Activated naive CD4-positive, alpha-beta T cell treated with anti-CD3 and anti-CD28 coated beads for 36 hours (primary cell): ENCODE measurements around the gene CNTLN. TPM values are rescaled to one million over a fixed set of nuclear protein-coding genes. Genes with fewer than 3 reads are reported as not detected.
A peak's percentile ranks its signal among the peaks of the same experiment; 100 is the strongest.
"Not testable (repeated sequence)": the region's sequence is repeated elsewhere in the genome, so short reads cannot be mapped to it uniquely, and the experiment has no call there.

ENCODE experiments used
- CTCF ChIA-PET: fragments of 350-600 bp; sonication (Branson Sonifier 250); formaldehyde crosslinking; loops from one replicate; lab custom pipeline; 2021; ENCODE audit warnings: antibody characterized with exemption; lab: Charles Lee
- DNase-seq: peaks from one replicate; pipeline ENCODE4 v3.0.0-alpha.2; 2020
- H3K27ac Mint-ChIP-seq: one replicate; pipeline ENCODE4 v1.8.0; 2021; ENCODE audit warnings: mild to moderate bottlenecking, mixed read lengths
- H3K27me3 Mint-ChIP-seq: one replicate; pipeline ENCODE4 v1.8.0; 2021; ENCODE audit warnings: low read depth, mixed read lengths
- H3K36me3 Mint-ChIP-seq: one replicate; pipeline ENCODE4 v1.8.0; 2021; ENCODE audit warnings: low read depth, mixed read lengths
- H3K4me1 Mint-ChIP-seq: one replicate; pipeline ENCODE4 v1.8.0; 2021; ENCODE audit warnings: low read depth, mixed read lengths
- H3K4me3 Mint-ChIP-seq: one replicate; pipeline ENCODE4 v1.8.0; 2021; ENCODE audit warnings: mild to moderate bottlenecking, moderate library complexity, mixed read lengths
- H3K9me3 Mint-ChIP-seq: one replicate; pipeline ENCODE4 v1.8.0; 2021; ENCODE audit warnings: mixed read lengths
- intact Hi-C: fragments of 100-400 bp; cut with micrococcal nuclease; formaldehyde crosslinking; loops from one replicate; pipeline ENCODE4 v1.15.1; 2023
- total RNA-seq, 2 experiments: library from RNA; stranded (reverse); gene quantifications; one replicate each; pipeline ENCODE4 v1.2.3, GENCODE V29; 2021

The CNTLN gene
- total RNA-seq, 2 experiments from 2014 or later: 0.10 to 0.25 TPM

DNA sequence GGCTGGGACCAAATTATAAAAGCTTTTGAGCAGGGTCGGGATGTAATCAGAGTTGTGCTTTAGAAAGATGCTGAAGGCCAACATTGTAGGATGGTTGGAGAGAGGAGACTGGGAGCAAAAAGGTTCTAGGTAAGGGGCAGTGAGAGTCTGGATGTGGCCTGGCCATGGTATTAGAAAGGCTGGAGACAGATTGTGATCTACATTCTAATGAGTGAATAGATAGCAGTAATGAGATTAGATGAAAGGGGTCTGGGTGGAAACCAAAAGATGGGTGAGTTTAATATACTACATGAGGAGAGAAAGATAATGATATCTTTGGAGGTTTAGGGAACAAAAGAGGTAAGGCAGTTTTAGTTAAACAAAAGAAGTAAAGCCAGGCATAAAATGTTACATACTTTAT is 355.3 kb downstream of the CNTLN start:
- H3K27me3 Mint-ChIP-seq: no peaks in the 10 kb centered on the region
- CTCF ChIA-PET: no interaction called here
- DNase-seq: no peak
- no peak overlapping the region for H3K27ac Mint-ChIP-seq
- no peaks in the 10 kb centered on the region for H3K4me1 Mint-ChIP-seq
- intact Hi-C loops: no loop called here
- no peaks in the 10 kb centered on the region for H3K9me3 Mint-ChIP-seq
- H3K36me3 Mint-ChIP-seq: no peaks in the 10 kb centered on the region
- H3K4me3 Mint-ChIP-seq: no peak overlapping the region

DNA sequence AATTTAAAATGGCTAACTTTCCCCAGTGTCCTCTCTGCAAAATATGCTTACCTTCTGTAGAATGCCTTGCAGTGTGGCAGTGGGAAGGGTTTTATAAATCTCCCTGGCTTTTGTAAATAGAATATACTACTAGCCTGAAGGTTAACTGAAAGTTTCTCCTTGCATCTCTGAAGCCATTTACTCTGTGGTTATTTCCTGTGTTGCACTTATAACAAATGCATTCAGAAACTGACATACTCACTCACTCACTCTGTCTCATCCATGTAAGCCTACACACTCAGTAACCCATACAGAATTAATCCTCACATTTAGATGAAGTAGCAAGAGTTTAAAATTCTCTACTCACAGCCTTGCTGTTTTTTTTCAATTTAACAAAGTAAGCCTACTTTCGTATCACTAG is 356.9 kb downstream of the CNTLN start:
- Mint-ChIP-seq H3K36me3 (no peaks in the 10 kb centered on the region), H3K4me1 (no peaks in the 10 kb centered on the region), H3K27ac (no peak overlapping the region), H3K9me3 (no peaks in the 10 kb centered on the region), H3K27me3 (no peaks in the 10 kb centered on the region), H3K4me3 (no peak overlapping the region)
- CTCF ChIA-PET: no interaction called here
- DNase-seq: no peak
- intact Hi-C loops: no loop called here

DNA sequence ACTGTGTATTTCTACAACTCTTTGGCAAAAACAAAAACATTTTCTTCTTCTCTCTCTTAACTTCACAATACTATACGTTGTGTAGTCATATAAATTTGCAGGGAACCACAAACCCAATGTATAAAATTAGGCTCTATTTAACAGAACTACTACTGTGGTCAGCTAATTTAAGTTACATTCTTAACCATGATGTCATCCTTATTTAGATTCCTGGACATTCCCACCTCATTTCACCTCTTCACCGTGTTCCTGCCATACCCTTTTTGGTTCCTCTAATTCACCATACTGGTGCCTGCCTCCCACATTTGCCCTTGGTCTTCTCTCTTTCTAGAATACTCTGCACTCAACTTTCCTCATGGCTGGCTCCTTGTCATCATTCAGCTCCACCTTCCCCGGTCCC is 368.4 kb downstream of the CNTLN start:
- Mint-ChIP-seq H3K9me3 (peaks cover 2% of the 10 kb centered on the region), H3K4me1 (no peaks in the 10 kb centered on the region), H3K27ac (no peak overlapping the region), H3K4me3 (no peak overlapping the region), H3K27me3 (no peaks in the 10 kb centered on the region), H3K36me3 (no peaks in the 10 kb centered on the region)
- CTCF ChIA-PET: no interaction called here
- no peak for DNase-seq
- intact Hi-C loops: no loop called here

GRCh38 chr9:17509151-17509550 is 374.3 kb downstream of the CNTLN start:
- CTCF ChIA-PET: no interaction called here
- Mint-ChIP-seq H3K4me3 (no peak overlapping the region), H3K9me3 (peaks cover 6% of the 10 kb centered on the region), H3K27me3 (no peaks in the 10 kb centered on the region), H3K27ac (no peak overlapping the region), H3K36me3 (no peaks in the 10 kb centered on the region), H3K4me1 (no peaks in the 10 kb centered on the region)
- no peak for DNase-seq
- intact Hi-C loops: no loop called here

DNA sequence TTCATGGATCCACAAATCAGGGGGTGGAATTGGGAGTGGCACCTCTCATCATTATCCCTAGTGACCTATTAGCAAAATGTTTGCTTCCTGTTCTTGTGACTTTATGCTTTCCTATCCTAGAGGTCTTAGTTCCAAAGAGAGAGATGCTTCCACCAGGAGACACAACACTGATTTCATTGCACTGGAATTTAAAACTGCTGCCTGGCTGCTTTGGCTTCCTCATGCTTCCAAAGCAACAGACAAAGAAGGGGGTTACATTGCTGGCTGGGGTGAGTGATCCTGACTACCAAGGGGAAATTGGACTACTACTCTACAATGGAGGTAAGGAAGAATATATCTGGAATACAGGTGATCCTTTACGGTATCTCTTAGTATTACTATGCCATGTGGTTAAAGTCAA is 374.9 kb downstream of the CNTLN start:
- peaks cover 4% of the 10 kb centered on the region for H3K9me3 Mint-ChIP-seq
- H3K27me3 Mint-ChIP-seq: no peaks in the 10 kb centered on the region
- no peak for DNase-seq
- no peak overlapping the region for H3K27ac Mint-ChIP-seq
- no peaks in the 10 kb centered on the region for H3K36me3 Mint-ChIP-seq
- no peak overlapping the region for H3K4me3 Mint-ChIP-seq
- intact Hi-C loops: no loop called here
- CTCF ChIA-PET: no interaction called here
- no peaks in the 10 kb centered on the region for H3K4me1 Mint-ChIP-seq

DNA sequence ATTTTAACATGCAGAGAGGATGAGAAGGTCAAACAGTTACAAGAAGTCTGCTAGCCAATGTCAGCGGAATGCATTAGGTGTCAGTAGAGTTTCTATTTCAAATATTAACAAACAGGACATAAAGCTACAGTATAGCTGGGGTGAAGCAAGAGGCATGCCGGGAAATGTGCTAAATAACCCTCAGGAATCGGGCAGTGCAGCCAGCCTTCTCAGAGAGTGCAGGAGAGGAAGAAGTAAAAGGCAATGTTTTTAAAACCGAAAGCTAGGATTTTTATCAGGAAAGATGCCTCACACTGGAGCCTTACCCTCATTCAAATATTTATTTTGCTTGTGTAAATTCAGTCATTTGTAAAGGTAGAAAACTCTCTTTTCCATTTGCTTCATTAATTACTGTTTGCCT is 384.9 kb downstream of the CNTLN start:
- H3K27me3 Mint-ChIP-seq: no peaks in the 10 kb centered on the region

GRCh38 chr9:17520268-17521064 is 385.6 kb downstream of the CNTLN start:
- H3K4me3 Mint-ChIP-seq: no peak overlapping the region
- CTCF ChIA-PET: no interaction called here
- no peaks in the 10 kb centered on the region for H3K4me1 Mint-ChIP-seq
- H3K36me3 Mint-ChIP-seq: no peaks in the 10 kb centered on the region
- no peak overlapping the region for H3K27ac Mint-ChIP-seq
- no peak for DNase-seq
- H3K9me3 Mint-ChIP-seq: no peaks in the 10 kb centered on the region
- H3K27me3 Mint-ChIP-seq: no peaks in the 10 kb centered on the region
- intact Hi-C loops: no loop called here

More for the DNA sequence above, 384.9 kb downstream of the CNTLN start:
- no peak overlapping the region for H3K27ac Mint-ChIP-seq
- CTCF ChIA-PET: no interaction called here
- intact Hi-C loops: no loop called here
- no peaks in the 10 kb centered on the region for H3K4me1 Mint-ChIP-seq
- no peak for DNase-seq
- H3K36me3 Mint-ChIP-seq: no peaks in the 10 kb centered on the region
- H3K4me3 Mint-ChIP-seq: no peak overlapping the region
- no peaks in the 10 kb centered on the region for H3K9me3 Mint-ChIP-seq

DNA sequence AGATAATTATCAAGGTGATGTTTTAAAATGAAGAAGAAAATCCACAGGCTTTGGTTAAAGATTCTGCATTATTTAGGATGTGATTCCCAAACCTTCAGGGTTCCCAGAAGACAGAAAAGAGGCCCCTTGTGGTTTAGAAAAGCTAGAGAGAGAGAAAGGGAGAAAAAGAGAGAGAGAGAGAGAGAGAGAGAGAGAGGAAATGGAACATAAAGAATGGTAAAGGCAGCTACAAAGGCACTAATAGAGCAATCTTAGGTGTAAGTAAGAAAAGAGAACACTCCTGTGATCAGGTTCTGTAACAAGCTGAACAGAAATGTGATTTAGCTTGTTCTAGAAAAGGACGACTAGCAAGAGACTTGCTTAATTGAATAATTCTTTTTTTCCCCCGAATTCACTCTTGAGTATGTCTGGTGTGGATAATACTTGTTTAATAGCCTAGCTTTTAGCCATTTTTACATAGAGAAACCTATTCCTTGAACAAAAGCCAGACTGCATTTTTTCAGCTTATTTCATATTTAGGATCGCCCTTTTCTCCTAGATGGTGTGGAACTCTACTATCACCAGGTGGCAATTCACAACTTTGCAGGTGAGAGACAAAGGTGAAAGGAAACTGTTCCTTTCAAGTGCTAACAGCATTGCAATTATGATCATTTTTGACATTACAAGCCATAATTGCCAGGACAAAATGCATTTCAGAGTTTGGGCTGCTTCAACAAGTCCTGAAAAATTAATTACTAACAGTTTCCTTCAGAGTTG is 386.4 kb downstream of the CNTLN start:
- CTCF ChIA-PET: no interaction called here
- no peaks in the 10 kb centered on the region for H3K36me3 Mint-ChIP-seq
- no peak overlapping the region for H3K27ac Mint-ChIP-seq
- DNase-seq: no peak
- no peaks in the 10 kb centered on the region for H3K4me1 Mint-ChIP-seq
- intact Hi-C loops: no loop called here
- no peaks in the 10 kb centered on the region for H3K27me3 Mint-ChIP-seq
- no peaks in the 10 kb centered on the region for H3K9me3 Mint-ChIP-seq
- no peak overlapping the region for H3K4me3 Mint-ChIP-seq

GRCh38 chr9:17526726-17527125 is 391.9 kb downstream of the CNTLN start:
- H3K27me3 Mint-ChIP-seq, H3K9me3 Mint-ChIP-seq, H3K4me3 Mint-ChIP-seq, intact Hi-C loops, H3K27ac Mint-ChIP-seq, H3K4me1 Mint-ChIP-seq, H3K36me3 Mint-ChIP-seq, DNase-seq: not testable (repeated sequence)
- CTCF ChIA-PET: interaction anchor here (0.6 kb wide), 2 partner anchors 278 to 472 kb away, joined by 3 read pairs; no protein-coding TSS in a partner anchor

- intact Hi-C loops: no loop called here
- CTCF ChIA-PET: no interaction called here
- DNase-seq: no peak
- Mint-ChIP-seq H3K36me3 (no peaks in the 10 kb centered on the region), H3K4me3 (no peak overlapping the region), H3K27me3 (no peaks in the 10 kb centered on the region), H3K27ac (no peak overlapping the region), H3K9me3 (no peaks in the 10 kb centered on the region), H3K4me1 (no peaks in the 10 kb centered on the region)
These were observed 394.0 kb downstream of the CNTLN start for GRCh38 chr9:17528859-17529258.

- H3K27ac Mint-ChIP-seq: no peak overlapping the region
- no peaks in the 10 kb centered on the region for H3K36me3 Mint-ChIP-seq
- no peaks in the 10 kb centered on the region for H3K4me1 Mint-ChIP-seq
- CTCF ChIA-PET: interaction anchor here (0.6 to 1.8 kb wide), 2 partner anchors 8 to 279 kb away, joined by 3 to 5 read pairs; no protein-coding TSS in a partner anchor
- no peaks in the 10 kb centered on the region for H3K27me3 Mint-ChIP-seq
- H3K4me3 Mint-ChIP-seq: no peak overlapping the region
- peak; percentile 52 for DNase-seq
- intact Hi-C loops: loop anchor here (1.0 to 5.0 kb wide), 5 partner anchors 271 to 1926 kb away; no protein-coding TSS in a partner anchor
- H3K9me3 Mint-ChIP-seq: no peaks in the 10 kb centered on the region
These were observed 396.9 kb downstream of the CNTLN start for GRCh38 chr9:17531642-17532254.

DNA sequence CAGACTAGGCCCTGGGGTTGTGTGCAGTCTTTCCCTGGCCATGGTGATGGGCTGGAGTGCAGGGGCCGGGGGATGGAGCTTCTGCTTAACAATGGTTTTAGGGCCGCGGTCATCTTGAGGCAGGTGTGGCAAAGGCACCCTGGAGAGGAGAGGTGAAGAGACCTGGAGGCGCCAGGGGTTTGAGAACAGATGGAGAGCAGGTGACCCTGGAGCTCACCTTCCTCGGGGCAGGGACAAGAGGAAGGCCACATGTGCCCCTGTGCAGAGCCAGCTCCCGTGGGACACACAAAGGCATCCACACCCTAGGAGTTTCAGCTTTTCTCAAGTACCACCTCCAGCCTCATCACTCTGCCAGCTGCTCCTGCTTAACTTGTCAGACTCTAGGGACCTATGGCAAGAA is 397.6 kb downstream of the CNTLN start:
- Mint-ChIP-seq H3K36me3 (no peaks in the 10 kb centered on the region), H3K9me3 (no peaks in the 10 kb centered on the region), H3K27ac (no peak overlapping the region), H3K4me3 (no peak overlapping the region), H3K27me3 (no peaks in the 10 kb centered on the region), H3K4me1 (no peaks in the 10 kb centered on the region)
- intact Hi-C loops: loop anchor here (5.0 kb wide), 3 partner anchors 910 to 1925 kb away; no protein-coding TSS in a partner anchor
- CTCF ChIA-PET: interaction anchor here (1.8 kb wide), 1 partner anchor 279 kb away, joined by 5 read pairs; no protein-coding TSS in a partner anchor
- no peak for DNase-seq
